ENCODE measurements around the gene MPPED1. TPM values are rescaled to one million over a fixed set of nuclear protein-coding genes. Genes with fewer than 3 reads are reported as not detected.

The MPPED1 gene
- total and polyA plus RNA-seq, 9 donors, result 0.21 to 4.5 (median 0.52) TPM

- no peak overlapping the region for H3K27ac ChIP-seq (ENCODE audit: low read length)
- no peaks in the 10 kb centered on the region for H3K27me3 ChIP-seq (ENCODE audit: control insufficient read depth, insufficient read depth, low read length)
- no peak overlapping the region for H3K4me3 ChIP-seq (ENCODE audit: low read length)
- 71% methylated on average over 3 of the region's 9 CpGs for WGBS (ENCODE audit: insufficient coverage)
- no peak for DNase-seq
- no peaks in the 10 kb centered on the region for H3K9me3 ChIP-seq (replicated peaks; ENCODE audit: control insufficient read depth, low read depth, low read length)
- H3K36me3 ChIP-seq (ENCODE audit: control insufficient read depth, insufficient read depth, low read length), result no peaks in the 10 kb centered on the region
- no peaks in the 10 kb centered on the region for H3K4me1 ChIP-seq (ENCODE audit: control insufficient read depth, insufficient read depth, low read length)
These were observed 118.1 kb downstream of the MPPED1 start for GRCh38 chr22:43529934-43530333.

GRCh38 chr22:43530349-43531201 lies 118.8 kb downstream of the MPPED1 start:
- DNase-seq, result no peak
- no peak overlapping the region for H3K27ac ChIP-seq (ENCODE audit: low read length)
- no peaks in the 10 kb centered on the region for H3K27me3 ChIP-seq (ENCODE audit: control insufficient read depth, insufficient read depth, low read length)
- no peak overlapping the region for H3K4me3 ChIP-seq (ENCODE audit: low read length)
- no peaks in the 10 kb centered on the region for H3K36me3 ChIP-seq (ENCODE audit: control insufficient read depth, insufficient read depth, low read length)
- H3K9me3 ChIP-seq (replicated peaks; ENCODE audit: control insufficient read depth, low read depth, low read length), result no peaks in the 10 kb centered on the region
- H3K4me1 ChIP-seq (ENCODE audit: control insufficient read depth, insufficient read depth, low read length), result no peaks in the 10 kb centered on the region
- 86% methylated on average over 27 of the region's 34 CpGs for WGBS (ENCODE audit: insufficient coverage)

- no peak overlapping the region for H3K27ac ChIP-seq (ENCODE audit: low read length)
- no peaks in the 10 kb centered on the region for H3K36me3 ChIP-seq (ENCODE audit: control insufficient read depth, insufficient read depth, low read length)
- H3K4me3 ChIP-seq (ENCODE audit: low read length), result no peak overlapping the region
- H3K9me3 ChIP-seq (replicated peaks; ENCODE audit: control insufficient read depth, low read depth, low read length), result no peaks in the 10 kb centered on the region
- DNase-seq, result no peak
- no CpG with 5 or more reads among the region's 4 CpGs for WGBS (ENCODE audit: insufficient coverage)
- no peaks in the 10 kb centered on the region for H3K4me1 ChIP-seq (ENCODE audit: control insufficient read depth, insufficient read depth, low read length)
- no peaks in the 10 kb centered on the region for H3K27me3 ChIP-seq (ENCODE audit: control insufficient read depth, insufficient read depth, low read length)
These were observed 119.8 kb downstream of the MPPED1 start for GRCh38 chr22:43531651-43532050.

GRCh38 chr22:43532301-43533155 lies 120.7 kb downstream of the MPPED1 start:
- Histone ChIP-seq H3K4me3 (ENCODE audit: low read length) (no peak overlapping the region), H3K4me1 (ENCODE audit: control insufficient read depth, insufficient read depth, low read length) (no peaks in the 10 kb centered on the region), H3K36me3 (ENCODE audit: control insufficient read depth, insufficient read depth, low read length) (no peaks in the 10 kb centered on the region), H3K9me3 (replicated peaks; ENCODE audit: control insufficient read depth, low read depth, low read length) (peaks cover 2% of the 10 kb centered on the region), H3K27me3 (ENCODE audit: control insufficient read depth, insufficient read depth, low read length) (no peaks in the 10 kb centered on the region), H3K27ac (ENCODE audit: low read length) (no peak overlapping the region)
- WGBS (ENCODE audit: insufficient coverage), result 80% methylated on average over 14 of the region's 17 CpGs
- no peak for DNase-seq

- no peak overlapping the region for H3K27ac ChIP-seq (ENCODE audit: low read length)
- H3K36me3 ChIP-seq (ENCODE audit: control insufficient read depth, insufficient read depth, low read length), result no peaks in the 10 kb centered on the region
- no peak for DNase-seq
- no peak overlapping the region for H3K4me3 ChIP-seq (ENCODE audit: low read length)
- no CpG with 5 or more reads among the region's 3 CpGs for WGBS (ENCODE audit: insufficient coverage)
- no peaks in the 10 kb centered on the region for H3K4me1 ChIP-seq (ENCODE audit: control insufficient read depth, insufficient read depth, low read length)
- H3K9me3 ChIP-seq (replicated peaks; ENCODE audit: control insufficient read depth, low read depth, low read length), result peaks cover 2% of the 10 kb centered on the region
- no peaks in the 10 kb centered on the region for H3K27me3 ChIP-seq (ENCODE audit: control insufficient read depth, insufficient read depth, low read length)
These were observed 121.3 kb downstream of the MPPED1 start for GRCh38 chr22:43533156-43533530.

DNA sequence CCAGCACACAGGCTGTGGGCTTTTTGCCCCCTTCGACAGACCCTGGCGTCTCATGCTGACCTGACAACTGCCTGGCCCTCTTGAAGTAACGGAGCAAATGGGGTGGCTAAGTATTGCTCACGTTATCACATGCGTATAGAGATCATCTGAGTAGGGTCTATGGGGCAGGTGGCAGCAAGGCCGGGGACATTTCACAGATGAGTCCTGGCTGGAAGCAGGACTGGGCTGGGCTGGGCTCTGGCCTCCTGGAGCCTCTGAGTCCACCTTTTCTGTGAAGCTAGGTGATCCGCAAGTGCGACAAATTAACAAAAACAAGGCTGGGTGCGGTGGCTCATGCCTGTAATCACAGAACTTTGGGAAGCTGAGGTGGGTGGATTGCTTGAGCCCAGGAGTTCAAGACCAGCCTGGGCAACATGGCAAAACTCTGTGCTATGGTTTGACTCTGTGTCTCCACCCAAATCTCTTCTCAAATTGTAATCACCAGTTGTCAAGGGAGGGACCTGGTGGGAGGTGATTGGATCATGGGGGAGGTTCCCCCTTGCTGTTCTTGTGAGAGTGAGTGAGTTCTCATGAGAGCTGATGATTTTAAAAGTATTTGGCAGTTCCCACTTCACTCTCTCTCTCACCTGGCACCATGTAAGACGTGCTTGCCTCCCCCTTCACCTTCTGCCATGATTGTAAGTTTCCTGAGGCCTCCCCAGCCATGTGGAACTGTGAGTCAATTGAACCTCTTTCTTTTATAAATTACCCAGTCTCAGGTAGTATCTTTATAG lies 122.0 kb downstream of the MPPED1 start:
- no peak overlapping the region for H3K4me3 ChIP-seq (ENCODE audit: low read length)
- H3K27me3 ChIP-seq (ENCODE audit: control insufficient read depth, insufficient read depth, low read length), result no peaks in the 10 kb centered on the region
- peaks cover 2% of the 10 kb centered on the region for H3K9me3 ChIP-seq (replicated peaks; ENCODE audit: control insufficient read depth, low read depth, low read length)
- H3K36me3 ChIP-seq (ENCODE audit: control insufficient read depth, insufficient read depth, low read length), result no peaks in the 10 kb centered on the region
- no peak overlapping the region for H3K27ac ChIP-seq (ENCODE audit: low read length)
- DNase-seq, result no peak
- 89% methylated on average over 9 of the region's 10 CpGs for WGBS (ENCODE audit: insufficient coverage)
- no peaks in the 10 kb centered on the region for H3K4me1 ChIP-seq (ENCODE audit: control insufficient read depth, insufficient read depth, low read length)

GRCh38 chr22:43534916-43535315 lies 123.1 kb downstream of the MPPED1 start:
- H3K27me3 ChIP-seq (ENCODE audit: control insufficient read depth, insufficient read depth, low read length), result peaks cover 2% of the 10 kb centered on the region
- no peak overlapping the region for H3K27ac ChIP-seq (ENCODE audit: low read length)
- no peaks in the 10 kb centered on the region for H3K4me1 ChIP-seq (ENCODE audit: control insufficient read depth, insufficient read depth, low read length)
- WGBS (ENCODE audit: insufficient coverage), result 89% methylated on average over 4 of the region's 6 CpGs
- DNase-seq, result no peak
- peaks cover 2% of the 10 kb centered on the region for H3K9me3 ChIP-seq (replicated peaks; ENCODE audit: control insufficient read depth, low read depth, low read length)
- no peaks in the 10 kb centered on the region for H3K36me3 ChIP-seq (ENCODE audit: control insufficient read depth, insufficient read depth, low read length)
- no peak overlapping the region for H3K4me3 ChIP-seq (ENCODE audit: low read length)

DNA sequence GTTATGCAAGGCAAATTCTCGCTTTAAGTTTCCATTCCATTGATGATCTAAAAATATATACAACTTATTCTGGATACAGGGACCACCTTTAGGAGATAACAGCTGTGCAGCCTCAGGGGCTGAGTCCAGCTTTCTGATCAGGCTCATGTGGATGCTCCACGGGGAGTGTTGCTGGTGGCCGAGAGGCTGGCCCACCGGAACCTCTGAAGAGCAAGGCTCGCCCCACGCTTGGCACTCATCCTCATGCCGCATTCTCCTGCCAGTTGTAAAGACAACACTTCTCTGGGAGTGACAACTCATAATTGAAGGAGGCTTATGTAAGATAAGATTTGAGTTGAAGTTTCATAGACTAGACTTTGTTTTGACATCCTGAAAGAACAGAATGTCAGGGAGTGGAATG lies 123.5 kb downstream of the MPPED1 start:
- no peak for DNase-seq
- no peaks in the 10 kb centered on the region for H3K36me3 ChIP-seq (ENCODE audit: control insufficient read depth, insufficient read depth, low read length)
- 86% methylated on average over 6 of the region's 7 CpGs for WGBS (ENCODE audit: insufficient coverage)

GRCh38 chr22:43535741-43536140 lies 123.9 kb downstream of the MPPED1 start:
- peaks cover 2% of the 10 kb centered on the region for H3K27me3 ChIP-seq (ENCODE audit: control insufficient read depth, insufficient read depth, low read length)
- no peak overlapping the region for H3K4me3 ChIP-seq (ENCODE audit: low read length)
- 75% methylated on average over 4 of the region's 5 CpGs for WGBS (ENCODE audit: insufficient coverage)
- H3K27ac ChIP-seq (ENCODE audit: low read length), result no peak overlapping the region
- peaks cover 2% of the 10 kb centered on the region for H3K9me3 ChIP-seq (replicated peaks; ENCODE audit: control insufficient read depth, low read depth, low read length)
- H3K4me1 ChIP-seq (ENCODE audit: control insufficient read depth, insufficient read depth, low read length), result no peaks in the 10 kb centered on the region
- DNase-seq, result no peak
- H3K36me3 ChIP-seq (ENCODE audit: control insufficient read depth, insufficient read depth, low read length), result no peaks in the 10 kb centered on the region

More for the DNA sequence above, 123.5 kb downstream of the MPPED1 start:
- Histone ChIP-seq H3K4me3 (ENCODE audit: low read length) (no peak overlapping the region), H3K4me1 (ENCODE audit: control insufficient read depth, insufficient read depth, low read length) (no peaks in the 10 kb centered on the region), H3K27ac (ENCODE audit: low read length) (no peak overlapping the region), H3K9me3 (replicated peaks; ENCODE audit: control insufficient read depth, low read depth, low read length) (peaks cover 2% of the 10 kb centered on the region), H3K27me3 (ENCODE audit: control insufficient read depth, insufficient read depth, low read length) (peaks cover 2% of the 10 kb centered on the region)
